GM19035 (cell line): Measurements from ENCODE around the gene BAIAP2.

Experiments
- ATAC-seq: cut with Tn5 transposase; IDR thresholded peaks from one replicate; pipeline ENCODE4 v1.9.1; 2021; ENCODE audit not compliant: unreplicated experiment

BAIAP2 gene

GRCh38 chr17:81102869-81103268 is 67.9 kb downstream of the BAIAP2 start:
- no peak for ATAC-seq

DNA sequence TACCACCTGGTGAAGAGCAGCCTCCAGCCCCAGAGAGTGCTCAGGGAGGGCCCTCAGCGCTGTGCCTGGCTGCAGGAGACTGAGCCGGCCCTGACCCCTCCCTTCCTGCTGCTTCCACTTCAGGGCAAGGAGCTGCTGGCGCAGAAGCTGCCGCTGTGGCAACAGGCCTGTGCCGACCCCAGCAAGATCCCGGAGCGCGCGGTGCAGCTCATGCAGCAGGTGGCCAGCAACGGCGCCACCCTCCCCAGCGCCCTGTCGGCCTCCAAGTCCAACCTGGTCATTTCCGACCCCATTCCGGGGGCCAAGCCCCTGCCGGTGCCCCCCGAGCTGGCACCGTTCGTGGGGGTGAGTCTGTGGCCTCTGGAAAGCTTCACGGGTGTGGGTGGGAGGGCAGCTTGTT is 68.4 kb downstream of the BAIAP2 start:
- ATAC-seq, result no peak

DNA sequence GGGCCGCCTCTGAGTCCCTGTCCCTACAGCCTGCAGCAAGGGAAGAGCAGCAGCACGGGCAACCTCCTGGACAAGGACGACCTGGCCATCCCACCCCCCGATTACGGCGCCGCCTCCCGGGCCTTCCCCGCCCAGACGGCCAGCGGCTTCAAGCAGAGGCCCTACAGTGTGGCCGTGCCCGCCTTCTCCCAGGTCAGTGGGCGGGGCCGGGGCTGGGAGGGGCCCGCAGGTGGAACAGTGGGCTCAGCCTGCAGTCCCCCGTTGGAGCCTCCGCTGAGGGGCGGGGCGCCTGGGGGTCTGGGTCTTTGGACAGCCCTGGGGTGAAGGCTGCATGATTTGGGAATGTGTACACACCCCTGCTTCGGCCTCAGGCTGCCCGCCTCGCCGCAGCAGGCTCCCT is 71.8 kb downstream of the BAIAP2 start:
- ATAC-seq, result no peak

GRCh38 chr17:81108220-81108619 is 73.3 kb downstream of the BAIAP2 start:
- ATAC-seq, result no peak

GRCh38 chr17:81109957-81110356 is 75.0 kb downstream of the BAIAP2 start:
- ATAC-seq, result no peak

- no peak for ATAC-seq
Observed at GRCh38 chr17:81110488-81111040, 75.6 kb downstream of the BAIAP2 start.

DNA sequence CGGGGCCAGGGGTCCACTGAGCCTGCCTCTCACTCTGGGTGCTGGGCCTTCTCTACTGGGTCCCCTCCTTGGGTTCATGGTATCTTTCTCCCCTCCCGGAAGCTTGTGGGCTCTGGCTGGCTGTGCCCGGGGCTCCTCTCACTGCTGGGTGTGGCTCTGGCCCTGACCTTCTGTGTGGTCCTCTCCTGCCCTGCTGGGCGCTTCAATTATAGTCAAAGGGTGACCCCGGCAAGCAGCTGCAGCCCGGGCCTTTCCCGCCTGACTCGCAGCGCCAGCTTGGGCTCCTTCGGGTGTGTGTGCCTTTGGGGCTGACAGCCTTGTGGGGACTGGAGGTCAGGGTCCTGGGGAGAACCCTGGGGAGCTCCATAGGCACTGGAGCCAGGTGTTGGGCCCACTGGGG is 76.1 kb downstream of the BAIAP2 start:
- ATAC-seq, result no peak

- no peak for ATAC-seq
Observed at GRCh38 chr17:81112450-81112849, 77.5 kb downstream of the BAIAP2 start.

GRCh38 chr17:81113158-81113724 is 78.3 kb downstream of the BAIAP2 start:
- ATAC-seq, result no peak

GRCh38 chr17:81114351-81115093 is 79.6 kb downstream of the BAIAP2 start:
- no peak for ATAC-seq

- ATAC-seq, result no peak
Observed at GRCh38 chr17:81115219-81115618, 80.3 kb downstream of the BAIAP2 start.

DNA sequence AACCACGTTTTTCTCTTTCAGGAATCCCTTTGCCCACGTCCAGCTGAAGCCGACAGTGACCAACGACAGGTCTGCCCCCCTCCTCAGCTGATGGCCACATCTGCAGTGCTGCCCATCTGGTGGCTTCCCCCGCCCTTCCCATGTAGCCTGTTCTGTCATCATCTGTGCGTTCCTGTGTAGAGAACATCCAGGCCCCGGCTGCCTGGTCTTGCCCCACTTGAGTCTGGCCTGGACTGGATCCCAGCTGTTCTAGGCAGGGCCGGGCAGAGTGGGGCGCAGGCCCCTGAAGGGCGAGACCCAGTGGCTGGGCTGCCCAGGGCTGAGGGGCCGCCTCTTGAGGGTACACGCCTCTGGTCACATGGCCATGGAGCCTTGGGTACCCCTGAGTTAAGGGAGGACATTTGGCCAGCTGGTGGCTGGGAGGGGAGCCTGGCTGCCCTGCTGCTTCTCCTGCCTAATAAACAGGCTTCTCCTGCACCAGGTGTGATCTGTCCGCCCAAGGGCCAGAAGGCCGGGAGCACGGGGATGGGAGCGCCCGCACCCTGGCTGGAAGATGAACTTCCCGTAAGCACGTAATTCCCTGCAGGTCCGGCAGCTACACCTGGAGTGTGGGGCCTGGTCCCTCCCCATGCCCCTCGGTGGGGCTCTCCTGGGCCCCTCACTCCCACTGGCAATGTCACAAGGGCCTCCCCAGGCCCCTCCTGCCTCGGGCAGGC is 81.0 kb downstream of the BAIAP2 start:
- ATAC-seq, result no peak

- no peak for ATAC-seq
Observed at GRCh38 chr17:81116704-81117103, 81.8 kb downstream of the BAIAP2 start.

GRCh38 chr17:81117672-81118198 is 82.8 kb downstream of the BAIAP2 start:
- no peak for ATAC-seq

- no peak for ATAC-seq
Observed at GRCh38 chr17:81118308-81119221, 83.6 kb downstream of the BAIAP2 start.

DNA sequence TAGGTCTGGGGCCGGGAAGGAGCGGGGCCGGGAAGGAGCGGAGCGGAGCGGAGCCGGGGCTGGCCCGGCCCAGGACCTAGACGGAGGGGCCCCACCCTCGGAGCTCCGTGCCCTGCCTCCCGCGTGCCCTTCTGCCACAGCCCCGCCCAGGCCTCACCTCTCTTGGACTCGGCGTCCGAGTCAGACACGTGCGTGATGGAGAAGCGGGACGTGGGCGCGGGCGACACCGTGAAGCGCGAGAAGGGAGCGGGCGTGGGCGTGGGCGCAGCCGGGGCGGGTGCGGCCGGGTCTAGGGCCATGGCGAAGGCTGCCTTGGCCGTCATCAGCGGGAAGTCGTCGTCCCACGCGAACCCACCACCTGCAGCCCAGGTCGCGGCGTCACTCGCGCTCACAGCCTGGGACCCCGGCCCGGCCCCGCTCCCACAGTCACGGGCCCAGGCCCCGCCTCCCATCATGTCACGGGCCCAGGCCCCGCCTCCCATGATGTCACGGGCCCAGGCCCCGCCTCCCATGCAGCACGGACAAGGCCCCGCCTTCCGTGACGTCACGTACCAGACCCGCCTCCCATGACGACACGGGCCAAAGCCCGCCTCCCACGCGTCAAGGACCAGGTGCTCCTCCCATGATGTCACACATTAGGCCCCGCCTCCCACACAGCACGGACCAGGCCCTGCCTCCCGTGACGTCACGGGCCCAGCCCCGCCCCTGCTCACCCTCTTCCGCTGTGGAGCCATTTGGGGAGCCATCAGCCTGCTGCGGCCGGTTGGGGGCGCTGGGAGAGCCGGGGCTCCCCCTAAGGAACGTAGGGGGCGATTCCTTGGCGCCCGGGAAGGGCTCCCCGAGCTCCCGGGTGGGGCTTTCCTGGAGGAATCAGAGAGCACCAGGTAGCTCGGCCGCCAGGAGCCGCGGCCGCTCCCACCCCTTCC is 84.5 kb downstream of the BAIAP2 start:
- ATAC-seq, result no peak

DNA sequence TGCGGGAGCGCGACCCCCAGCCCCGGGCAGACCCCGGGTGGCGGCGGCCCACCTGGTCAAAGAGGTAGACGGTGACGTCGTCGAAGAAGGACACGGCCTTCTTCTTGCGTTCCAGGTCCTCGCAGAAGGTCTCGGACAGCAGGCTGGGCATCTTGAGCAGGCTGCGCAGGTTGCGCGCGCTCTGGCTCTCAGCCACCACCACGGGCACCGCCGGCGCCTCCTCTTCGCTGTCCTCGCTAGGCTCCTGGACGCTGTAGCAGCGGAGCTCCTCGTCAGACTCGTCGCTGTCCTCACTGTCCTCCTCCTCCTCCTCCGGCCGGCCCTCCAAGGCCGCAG is 85.2 kb downstream of the BAIAP2 start:
- no peak for ATAC-seq

- no peak for ATAC-seq
Observed at GRCh38 chr17:81120695-81121621, 86.0 kb downstream of the BAIAP2 start.
